Activated T-cell treated with anti-CD3 and anti-CD28 coated beads for 24 hours (primary cell): ENCODE results near the gene VGLL1.

Experiments
- DNase-seq: peaks from one replicate; pipeline ENCODE4 v3.0.0-alpha.2; 2020; ENCODE audit warnings: low read depth

VGLL1 gene

GRCh38 chrX:136555694-136556093 is 23.7 kb downstream of the VGLL1 start:
- DNase-seq, result no peak

- DNase-seq, result no peak
Measured at GRCh38 chrX:136572030-136572429, 40.0 kb downstream of the VGLL1 start.

- DNase-seq, result no peak
Measured at GRCh38 chrX:136574548-136574947, 42.5 kb downstream of the VGLL1 start.

GRCh38 chrX:136577552-136577951 is 45.5 kb downstream of the VGLL1 start:
- peak; percentile 57 for DNase-seq

GRCh38 chrX:136580316-136580715 is 48.3 kb downstream of the VGLL1 start:
- no peak for DNase-seq

GRCh38 chrX:136582624-136583023 is 50.6 kb downstream of the VGLL1 start:
- DNase-seq, result no peak

GRCh38 chrX:136584545-136584944 is 52.5 kb downstream of the VGLL1 start:
- peak; percentile 25 for DNase-seq

GRCh38 chrX:136585262-136585661 is 53.2 kb downstream of the VGLL1 start:
- no peak for DNase-seq

- DNase-seq, result no peak
Measured at GRCh38 chrX:136585960-136586359, 53.9 kb downstream of the VGLL1 start.

GRCh38 chrX:136586386-136586785 is 54.4 kb downstream of the VGLL1 start:
- no peak for DNase-seq

- DNase-seq, result no peak
Measured at GRCh38 chrX:136587532-136587931, 55.5 kb downstream of the VGLL1 start.

- DNase-seq, result no peak
Measured at GRCh38 chrX:136588036-136588435, 56.0 kb downstream of the VGLL1 start.

- no peak for DNase-seq
Measured at GRCh38 chrX:136589966-136590365, 58.0 kb downstream of the VGLL1 start.

GRCh38 chrX:136597356-136597755 is 65.3 kb downstream of the VGLL1 start:
- DNase-seq, result no peak

- DNase-seq, result no peak
Measured at GRCh38 chrX:136597954-136598353, 65.9 kb downstream of the VGLL1 start.

GRCh38 chrX:136598631-136599030 is 66.6 kb downstream of the VGLL1 start:
- DNase-seq, result no peak

- DNase-seq, result no peak
Measured at GRCh38 chrX:136600059-136600458, 68.0 kb downstream of the VGLL1 start.
